ENCODE measurements around the gene GLIS1.

DNA sequence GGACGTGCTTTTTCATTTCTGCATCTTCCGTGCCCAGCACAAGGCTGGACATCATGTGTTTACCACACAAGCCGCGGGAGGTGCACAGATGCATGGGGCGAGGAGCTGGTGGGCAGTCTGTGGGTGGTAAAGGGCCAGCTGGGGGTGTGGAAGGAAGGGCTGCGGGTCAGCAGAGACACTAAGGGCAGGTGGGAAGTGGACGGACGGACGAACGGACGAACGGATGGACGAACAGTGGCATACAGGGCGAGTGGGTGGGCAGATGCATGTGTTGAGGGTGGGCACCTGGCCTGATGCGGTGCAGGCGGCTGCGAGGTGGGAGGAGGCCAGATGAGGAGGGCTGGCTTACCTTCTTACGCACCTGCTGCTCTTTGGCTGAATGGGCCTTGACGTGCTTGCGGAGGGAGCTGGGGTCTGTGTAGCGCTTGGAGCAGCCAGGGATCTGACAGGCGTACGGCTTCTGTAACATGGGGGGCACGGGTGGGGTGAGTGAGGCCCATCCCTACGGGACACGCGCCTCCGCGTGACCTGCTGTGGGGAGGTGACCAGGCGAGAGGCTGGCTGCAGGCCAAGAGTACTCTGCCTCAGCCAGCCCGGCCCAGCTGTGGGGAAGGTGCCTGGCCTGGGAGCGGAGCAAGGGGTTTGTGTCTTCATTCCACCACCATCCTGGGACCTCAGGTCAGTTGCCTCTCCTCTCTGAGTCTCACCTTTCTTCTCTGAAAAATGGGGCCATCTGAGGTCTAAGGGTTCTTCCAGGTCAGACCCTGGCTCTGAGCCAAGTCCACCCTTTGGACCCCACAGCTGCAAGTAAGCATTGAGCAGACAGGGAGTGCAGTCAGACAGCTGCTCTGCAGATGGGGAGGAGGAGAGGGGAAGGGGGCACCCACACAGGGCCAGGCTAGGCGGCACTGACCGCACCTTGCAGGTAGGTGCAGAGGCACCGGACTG, 214.3 kb downstream of the GLIS1 start:
- TF ChIP-seq GATA2 (IDR thresholded peaks at IDR 0.05; ENCODE audit: low read depth, low read length) (no peak), GATA3 (IDR thresholded peaks at IDR 0.05; ENCODE audit: low read depth, low read length) (no peak)

Data from SH-SY5Y (cell line).